Neural cell (in vitro differentiated cells): ENCODE data around the gene P2RY11. TPM values are rescaled to one million over a fixed set of nuclear protein-coding genes. Genes with fewer than 3 reads are reported as not detected.

Experiments used
- H2AFZ ChIP-seq: fragments of 200-600, 300-800 bp; sonication (generic), shearing (Covaris generic); 2 replicates; pipeline ENCODE4 v1.6.0; 2014; ENCODE audit warnings: low read depth, mild to moderate bottlenecking, antibody characterized with exemption, low read length, moderate library complexity
- H3F3A ChIP-seq: fragments of 200-600 bp; shearing (Covaris generic); 2 replicates; pipeline ENCODE4 v1.6.1; 2016; ENCODE audit warnings: mild to moderate bottlenecking, moderate library complexity, mixed read lengths, antibody characterized with exemption, low read length; ENCODE audit not compliant: insufficient read depth, poor library complexity, severe bottlenecking
- H3K27ac ChIP-seq: fragments of 200-600, 300-800 bp; sonication (generic), shearing (Covaris generic); 2 replicates; pipeline ENCODE4 v1.5.1; 2014; ENCODE audit warnings: mild to moderate bottlenecking, low read length, moderate library complexity
- H3K27me3 ChIP-seq: fragments of 300-800, 200-600 bp; sonication (generic), shearing (Covaris generic); 2 replicates; pipeline ENCODE4 v1.6.0; 2014; ENCODE audit warnings: mild to moderate bottlenecking, low read depth, low read length, moderate library complexity; ENCODE audit not compliant: insufficient read depth
- H3K36me3 ChIP-seq: fragments of 300-800, 200-600 bp; sonication (generic), shearing (Covaris generic); 2 replicates; pipeline ENCODE4 v1.5.1; 2014; ENCODE audit warnings: mild to moderate bottlenecking, antibody characterized with exemption, low read length, moderate library complexity; ENCODE audit not compliant: insufficient read depth
- H3K4me2 ChIP-seq: fragments of 300-800, 200-600 bp; sonication (generic), shearing (Covaris generic); 2 replicates; pipeline ENCODE4 v1.6.0; 2014; ENCODE audit warnings: mild to moderate bottlenecking, low read length
- H3K4me3 ChIP-seq: fragments of 300-800, 200-600 bp; sonication (generic), shearing (Covaris generic); 2 replicates; pipeline ENCODE4 v1.5.1; 2014; ENCODE audit warnings: mild to moderate bottlenecking, low read length, moderate library complexity
- H3K79me2 ChIP-seq: fragments of 200-600 bp; shearing (Covaris generic); replicated peaks from 2 replicates; pipeline ENCODE4 v1.6.0; 2014; ENCODE audit warnings: mild to moderate bottlenecking, low read length, moderate library complexity; ENCODE audit not compliant: insufficient read depth
- H3K9ac ChIP-seq: fragments of 300-800, 200-600 bp; sonication (generic), shearing (Covaris generic); 2 replicates; pipeline ENCODE4 v1.6.1; 2016; ENCODE audit warnings: mild to moderate bottlenecking, low read length, mixed read lengths
- H3K9me2 ChIP-seq: fragments of 200-600 bp; shearing (Covaris generic); 2 replicates; pipeline ENCODE4 v1.6.1; 2016; ENCODE audit warnings: mild to moderate bottlenecking, low read length, mixed read lengths; ENCODE audit not compliant: insufficient read depth
- H3K9me3 ChIP-seq: fragments of 200-600, 300-800 bp; sonication (generic), shearing (Covaris generic); 2 replicates; pipeline ENCODE4 v1.6.1; 2016; ENCODE audit warnings: mild to moderate bottlenecking, mixed run types, low read length, moderate library complexity, mixed read lengths
- H4K20me1 ChIP-seq: fragments of 200-600 bp; shearing (Covaris generic); 2 replicates; pipeline ENCODE4 v1.6.1; 2016; ENCODE audit warnings: mild to moderate bottlenecking, mixed run types; ENCODE audit not compliant: insufficient read depth
- EP300 ChIP-seq: fragments of 450-650 bp; conservative IDR thresholded peaks from 2 replicates; pipeline ENCODE4 v1.6.1; 2014; ENCODE audit warnings: antibody characterized with exemption, mild to moderate bottlenecking, moderate library complexity; ENCODE audit not compliant: poor library complexity, severe bottlenecking
- EZH2 ChIP-seq: fragments of 200-600, 300-800 bp; shearing (Covaris generic), sonication (generic); IDR thresholded peaks from 2 replicates; pipeline ENCODE4 v1.6.1; 2014; ENCODE audit warnings: antibody characterized with exemption, low read length, borderline replicate concordance, mild to moderate bottlenecking; ENCODE audit not compliant: insufficient read depth, poor library complexity, severe bottlenecking
- MXI1 ChIP-seq: fragments of 450-650 bp; conservative IDR thresholded peaks from 2 replicates; pipeline ENCODE4 v1.6.1; 2014; ENCODE audit warnings: antibody characterized with exemption, mild to moderate bottlenecking; ENCODE audit not compliant: poor library complexity, severe bottlenecking
- POLR2AphosphoS5 ChIP-seq: IDR thresholded peaks from 2 replicates; pipeline ENCODE4 v1.6.1; 2012
- RAD21 ChIP-seq: fragments of 450-650 bp; conservative IDR thresholded peaks from 2 replicates; pipeline ENCODE4 v1.6.1; 2014; ENCODE audit warnings: antibody characterized with exemption, mild to moderate bottlenecking, moderate library complexity
- SMC3 ChIP-seq: fragments of 450-650 bp; conservative IDR thresholded peaks from 2 replicates; pipeline ENCODE4 v1.6.1; 2014; ENCODE audit warnings: antibody characterized with exemption, mild to moderate bottlenecking, moderate library complexity; ENCODE audit not compliant: poor library complexity
- TAF1 ChIP-seq: IDR thresholded peaks from 2 replicates; pipeline ENCODE4 v1.6.1; 2012; ENCODE audit warnings: low read depth
- polyA plus RNA-seq: library from polyadenylated mRNA; depleted of rRNA; stranded (reverse); fragments of >200 nt; gene quantifications from 2 replicates; pipeline ENCODE4 v1.2.3, GENCODE V29; 2014
- TF ChIP-seq, protein P1 (sequence below): IDR thresholded peaks from 2 replicates; pipeline ENCODE4 v1.6.1; 2012; ENCODE audit warnings: borderline replicate concordance
- TF ChIP-seq, protein P2 (sequence below): fragments of 450-650 bp; IDR thresholded peaks from 2 replicates; pipeline ENCODE4 v1.5.1; 2014; ENCODE audit warnings: antibody characterized with exemption, mild to moderate bottlenecking, moderate library complexity; ENCODE audit not compliant: poor library complexity, severe bottlenecking

Gene P2RY11
- polyA plus RNA-seq, 1 donor from 2014 or later = 5.4 TPM

DNA sequence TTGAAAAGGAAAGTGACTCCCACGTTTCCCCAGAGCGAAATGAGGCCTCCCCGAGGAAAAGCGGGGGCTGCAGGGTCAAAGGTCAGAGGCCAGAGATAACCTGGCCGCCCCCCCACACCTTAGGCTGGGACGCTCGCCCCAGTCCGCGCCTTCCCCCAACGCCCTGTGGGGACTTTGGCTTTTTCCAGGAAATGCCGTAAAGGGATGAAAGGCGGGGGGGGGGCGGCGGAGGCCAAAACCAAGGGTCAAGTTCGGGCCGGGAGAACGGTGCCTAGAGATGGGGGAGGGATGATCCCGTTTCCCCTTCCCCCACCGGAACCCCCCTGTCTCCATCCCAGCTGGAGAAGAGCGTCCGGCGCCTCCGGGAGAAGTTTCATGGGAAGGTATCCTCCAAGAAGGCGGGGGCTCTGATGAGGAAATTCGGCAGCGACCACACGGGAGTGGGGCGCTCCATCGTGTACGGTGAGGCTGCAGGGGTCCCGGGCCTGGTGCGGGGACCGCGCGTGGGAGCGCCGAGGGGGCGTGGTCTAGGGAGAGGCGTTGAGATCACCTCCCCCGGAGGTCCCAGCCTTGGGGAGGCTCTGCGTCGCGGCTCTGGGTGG lies 24.8 kb upstream of the P2RY11 start:
- Histone ChIP-seq H3K27me3 (peaks cover 34% of the 10 kb centered on the region), H3K4me2 (peak overlapping the region; percentile 35), H3K9ac (peak overlapping the region; percentile 49), H3K9me2 (no peaks in the 10 kb centered on the region), H3K36me3 (no peaks in the 10 kb centered on the region), H3K9me3 (no peaks in the 10 kb centered on the region), H2AFZ (no peak overlapping the region), H3K27ac (no peak overlapping the region), H4K20me1 (no peaks in the 10 kb centered on the region), H3K79me2 (no peaks in the 10 kb centered on the region), H3F3A (no peaks in the 10 kb centered on the region), H3K4me3 (peak overlapping the region; percentile 68)
- TF ChIP-seq, protein P1, sequence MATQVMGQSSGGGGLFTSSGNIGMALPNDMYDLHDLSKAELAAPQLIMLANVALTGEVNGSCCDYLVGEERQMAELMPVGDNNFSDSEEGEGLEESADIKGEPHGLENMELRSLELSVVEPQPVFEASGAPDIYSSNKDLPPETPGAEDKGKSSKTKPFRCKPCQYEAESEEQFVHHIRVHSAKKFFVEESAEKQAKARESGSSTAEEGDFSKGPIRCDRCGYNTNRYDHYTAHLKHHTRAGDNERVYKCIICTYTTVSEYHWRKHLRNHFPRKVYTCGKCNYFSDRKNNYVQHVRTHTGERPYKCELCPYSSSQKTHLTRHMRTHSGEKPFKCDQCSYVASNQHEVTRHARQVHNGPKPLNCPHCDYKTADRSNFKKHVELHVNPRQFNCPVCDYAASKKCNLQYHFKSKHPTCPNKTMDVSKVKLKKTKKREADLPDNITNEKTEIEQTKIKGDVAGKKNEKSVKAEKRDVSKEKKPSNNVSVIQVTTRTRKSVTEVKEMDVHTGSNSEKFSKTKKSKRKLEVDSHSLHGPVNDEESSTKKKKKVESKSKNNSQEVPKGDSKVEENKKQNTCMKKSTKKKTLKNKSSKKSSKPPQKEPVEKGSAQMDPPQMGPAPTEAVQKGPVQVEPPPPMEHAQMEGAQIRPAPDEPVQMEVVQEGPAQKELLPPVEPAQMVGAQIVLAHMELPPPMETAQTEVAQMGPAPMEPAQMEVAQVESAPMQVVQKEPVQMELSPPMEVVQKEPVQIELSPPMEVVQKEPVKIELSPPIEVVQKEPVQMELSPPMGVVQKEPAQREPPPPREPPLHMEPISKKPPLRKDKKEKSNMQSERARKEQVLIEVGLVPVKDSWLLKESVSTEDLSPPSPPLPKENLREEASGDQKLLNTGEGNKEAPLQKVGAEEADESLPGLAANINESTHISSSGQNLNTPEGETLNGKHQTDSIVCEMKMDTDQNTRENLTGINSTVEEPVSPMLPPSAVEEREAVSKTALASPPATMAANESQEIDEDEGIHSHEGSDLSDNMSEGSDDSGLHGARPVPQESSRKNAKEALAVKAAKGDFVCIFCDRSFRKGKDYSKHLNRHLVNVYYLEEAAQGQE = no peak
- no peak for TF ChIP-seq EZH2
- no peak for TF ChIP-seq SMC3
- TF ChIP-seq RAD21 = no peak
- no peak for TF ChIP-seq POLR2AphosphoS5
- no peak for TF ChIP-seq EP300
- no peak for TF ChIP-seq TAF1
- TF ChIP-seq MXI1 = no peak
- TF ChIP-seq, protein P2, sequence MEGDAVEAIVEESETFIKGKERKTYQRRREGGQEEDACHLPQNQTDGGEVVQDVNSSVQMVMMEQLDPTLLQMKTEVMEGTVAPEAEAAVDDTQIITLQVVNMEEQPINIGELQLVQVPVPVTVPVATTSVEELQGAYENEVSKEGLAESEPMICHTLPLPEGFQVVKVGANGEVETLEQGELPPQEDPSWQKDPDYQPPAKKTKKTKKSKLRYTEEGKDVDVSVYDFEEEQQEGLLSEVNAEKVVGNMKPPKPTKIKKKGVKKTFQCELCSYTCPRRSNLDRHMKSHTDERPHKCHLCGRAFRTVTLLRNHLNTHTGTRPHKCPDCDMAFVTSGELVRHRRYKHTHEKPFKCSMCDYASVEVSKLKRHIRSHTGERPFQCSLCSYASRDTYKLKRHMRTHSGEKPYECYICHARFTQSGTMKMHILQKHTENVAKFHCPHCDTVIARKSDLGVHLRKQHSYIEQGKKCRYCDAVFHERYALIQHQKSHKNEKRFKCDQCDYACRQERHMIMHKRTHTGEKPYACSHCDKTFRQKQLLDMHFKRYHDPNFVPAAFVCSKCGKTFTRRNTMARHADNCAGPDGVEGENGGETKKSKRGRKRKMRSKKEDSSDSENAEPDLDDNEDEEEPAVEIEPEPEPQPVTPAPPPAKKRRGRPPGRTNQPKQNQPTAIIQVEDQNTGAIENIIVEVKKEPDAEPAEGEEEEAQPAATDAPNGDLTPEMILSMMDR = no peak

DNA sequence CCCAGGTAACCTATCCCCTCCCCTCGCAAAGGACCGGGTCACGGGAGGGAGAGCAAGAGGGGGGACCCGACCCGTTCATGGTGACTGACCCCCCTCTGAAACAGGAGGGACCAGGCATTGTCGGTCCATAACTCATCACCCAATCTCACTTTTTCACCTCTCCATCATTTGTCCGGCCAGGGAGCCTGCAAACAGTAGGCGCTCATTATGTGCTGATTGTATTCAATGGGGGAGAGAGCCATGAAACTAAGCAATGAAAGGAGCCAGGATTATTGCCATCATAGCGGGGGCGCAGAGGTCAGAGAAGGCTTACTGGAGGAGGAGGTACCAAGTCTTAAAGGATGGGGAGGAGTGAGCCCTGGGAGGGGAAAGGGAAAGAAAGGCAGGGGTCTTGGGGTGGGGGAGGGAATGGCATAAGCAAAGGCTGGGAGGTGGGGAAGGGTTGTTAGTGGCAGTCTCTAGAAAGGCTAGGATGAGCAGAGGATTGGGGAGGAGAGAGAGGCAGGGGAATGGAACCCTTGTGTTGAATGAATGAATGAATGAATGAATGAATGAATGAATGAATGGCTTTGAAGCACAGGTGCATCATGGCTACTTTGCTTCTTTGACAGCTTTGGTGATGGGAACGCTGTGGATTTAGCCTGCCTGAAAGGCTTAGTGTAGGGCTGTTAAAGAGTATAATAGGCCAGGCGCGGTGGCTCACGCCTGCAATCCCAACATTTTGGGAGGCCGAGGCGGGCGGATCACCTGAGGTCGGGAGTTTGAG lies 24.0 kb upstream of the P2RY11 start:
- no peaks in the 10 kb centered on the region for H3K79me2 ChIP-seq
- no peak overlapping the region for H3K4me3 ChIP-seq
- no peak overlapping the region for H2AFZ ChIP-seq
- no peaks in the 10 kb centered on the region for H4K20me1 ChIP-seq
- H3K36me3 ChIP-seq = no peaks in the 10 kb centered on the region
- TF ChIP-seq EZH2 (no peak), RAD21 (no peak), MXI1 (no peak), TAF1 (no peak), SMC3 (no peak), EP300 (no peak), POLR2AphosphoS5 (no peak)
- TF ChIP-seq, protein P2 = no peak
- TF ChIP-seq, protein P1 = no peak
- H3K9ac ChIP-seq = no peak overlapping the region
- H3K9me2 ChIP-seq = no peaks in the 10 kb centered on the region
- no peak overlapping the region for H3K27ac ChIP-seq
- H3K27me3 ChIP-seq = peaks cover 34% of the 10 kb centered on the region
- H3K9me3 ChIP-seq = no peaks in the 10 kb centered on the region
- H3K4me2 ChIP-seq = no peak overlapping the region
- no peaks in the 10 kb centered on the region for H3F3A ChIP-seq
